T-helper 9 cell (primary cell): Measurements from ENCODE around the gene GFRA4.

Source experiments
- DNase-seq: peaks from one replicate; pipeline ENCODE4 v3.0.0-alpha.2; 2020

Gene GFRA4

DNA sequence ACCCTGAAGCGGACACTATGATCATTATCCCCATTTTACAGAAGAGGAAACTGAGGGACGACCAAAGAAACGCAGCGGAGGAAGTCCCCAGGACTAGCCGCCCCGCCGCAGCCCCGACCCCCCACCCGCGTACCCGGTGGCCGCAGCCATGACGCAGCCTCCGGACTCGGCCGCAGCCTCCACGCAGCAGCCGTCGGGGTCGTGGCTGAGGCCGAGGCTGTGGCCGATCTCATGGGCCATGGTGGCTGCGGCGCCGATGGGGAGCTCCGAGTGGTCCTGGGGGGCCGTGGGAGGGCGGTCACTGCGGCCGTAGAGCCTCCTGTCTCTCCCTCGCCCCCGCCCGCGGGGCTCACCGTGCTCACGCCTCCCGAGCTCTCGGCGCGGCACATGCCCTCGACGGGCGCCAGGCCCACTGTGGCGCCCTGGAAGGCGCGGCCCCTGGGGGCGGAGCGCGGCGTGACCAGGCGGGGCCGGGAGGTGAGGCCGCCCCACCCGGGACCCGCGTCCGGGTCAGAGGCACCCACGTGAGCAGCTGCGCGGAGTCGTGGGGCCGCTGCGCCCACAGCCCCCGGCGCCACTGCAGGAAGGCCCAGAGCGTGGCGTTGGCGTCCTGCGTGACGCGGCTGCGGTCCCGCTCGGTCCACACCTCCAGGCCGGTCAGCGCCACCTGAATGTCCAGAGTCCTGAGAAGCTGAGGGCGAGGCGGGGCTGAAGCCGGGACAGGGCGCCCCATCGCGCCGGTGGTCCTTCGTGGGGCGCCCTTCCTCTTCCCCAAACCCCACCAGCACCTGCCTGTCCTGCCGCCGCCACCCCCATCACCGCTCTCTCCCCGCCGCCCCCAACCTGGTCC, 10.2 kb upstream of the GFRA4 start:
- no peak for DNase-seq

DNA sequence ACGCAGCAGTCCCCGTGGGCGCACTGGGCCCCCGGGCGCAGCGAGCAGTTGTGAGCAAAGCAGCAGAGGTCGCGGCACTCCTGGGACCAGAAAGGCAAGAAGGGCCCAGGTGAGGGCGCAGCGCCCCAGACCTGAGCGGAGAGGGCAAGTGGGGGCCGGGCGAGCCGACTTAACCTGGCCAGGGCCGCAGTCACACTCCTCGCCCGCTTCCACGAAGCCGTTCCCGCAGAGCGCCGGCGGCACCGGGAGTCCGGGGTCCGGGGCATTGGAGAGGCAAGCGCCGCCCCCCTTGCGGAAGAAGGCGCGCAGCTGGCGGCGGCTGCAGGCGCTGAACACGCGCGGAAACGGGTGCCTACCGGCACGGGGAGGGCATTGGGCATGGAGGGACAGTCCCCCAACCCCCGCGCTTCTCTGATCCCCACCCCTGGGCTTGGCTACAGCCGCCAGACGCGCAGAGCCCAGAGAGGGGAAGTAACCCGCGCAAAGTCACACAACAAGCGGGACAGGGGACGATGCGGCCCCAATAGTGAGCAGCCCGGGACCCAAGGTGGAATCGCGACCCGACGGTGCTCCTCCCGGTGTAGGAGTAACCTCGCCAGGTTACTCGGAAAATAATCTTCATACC, 9.5 kb upstream of the GFRA4 start:
- no peak for DNase-seq

DNA sequence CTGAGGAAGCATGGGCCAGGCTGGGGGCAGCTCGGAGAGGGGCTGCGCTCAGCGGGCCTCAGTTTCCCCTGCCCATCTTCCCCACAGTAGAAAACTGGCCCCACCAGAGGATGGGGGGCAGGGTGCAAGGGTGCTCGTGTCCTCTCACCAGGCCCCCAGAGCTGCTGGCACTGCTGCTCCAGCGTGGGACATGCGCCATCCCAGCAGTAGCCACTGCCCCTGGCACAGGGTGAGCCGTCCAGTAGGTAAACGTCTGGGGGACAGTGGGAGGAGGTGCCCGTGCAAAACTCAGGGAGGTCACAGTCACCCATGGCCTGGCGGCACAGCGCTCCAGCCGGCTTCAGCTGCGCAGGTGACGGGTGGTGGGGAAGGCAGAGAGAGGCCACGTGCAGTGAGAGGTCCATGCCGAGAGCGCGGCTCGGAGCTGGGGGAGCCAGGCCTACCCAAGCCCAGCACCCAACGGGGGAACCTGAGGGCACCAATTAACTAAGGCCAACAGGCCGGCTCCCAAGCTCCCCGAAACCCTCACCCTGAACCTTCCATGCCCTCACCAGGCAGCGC, 8.9 kb upstream of the GFRA4 start:
- no peak for DNase-seq

DNA sequence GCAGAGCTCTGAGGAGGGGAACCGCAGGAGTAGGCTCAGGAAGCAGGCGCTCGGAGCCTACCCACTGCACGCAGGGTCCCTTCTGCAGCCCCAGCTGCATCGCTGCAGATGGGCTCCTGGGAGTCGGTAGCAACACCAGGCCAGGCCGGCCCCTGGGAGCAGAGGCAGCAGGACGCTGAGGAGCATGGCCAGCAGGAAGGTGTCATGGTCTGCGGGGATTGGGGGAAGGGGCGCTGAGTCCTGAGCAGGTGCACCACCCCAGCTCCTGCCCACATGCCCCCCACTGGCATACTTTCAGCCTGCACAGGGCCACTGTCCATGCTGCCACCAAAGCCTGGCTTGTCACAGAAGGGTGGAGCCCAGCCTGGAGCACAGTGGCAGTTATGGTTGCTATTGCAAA, 7.7 kb upstream of the GFRA4 start:
- DNase-seq, result no peak

DNA sequence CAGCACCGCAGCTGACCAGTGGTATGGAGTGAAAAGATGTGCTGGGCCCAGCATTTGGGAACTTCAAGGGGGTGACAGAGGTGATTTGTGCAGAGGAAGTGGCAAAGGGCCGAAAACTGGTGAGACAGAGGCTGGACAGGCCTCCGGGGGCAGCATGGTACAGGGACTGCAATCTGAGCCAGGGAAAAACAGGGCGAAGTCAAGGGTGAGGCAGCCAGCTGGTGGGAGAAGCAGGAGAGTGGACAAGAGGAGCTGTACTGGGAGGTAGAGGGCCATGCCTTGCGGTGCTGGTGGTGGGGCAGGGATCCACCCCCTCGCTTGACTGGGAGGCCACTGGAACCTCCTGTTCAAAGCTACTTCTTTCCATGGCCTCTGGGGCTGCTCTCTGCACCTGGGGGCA, 7.3 kb upstream of the GFRA4 start:
- no peak for DNase-seq

DNA sequence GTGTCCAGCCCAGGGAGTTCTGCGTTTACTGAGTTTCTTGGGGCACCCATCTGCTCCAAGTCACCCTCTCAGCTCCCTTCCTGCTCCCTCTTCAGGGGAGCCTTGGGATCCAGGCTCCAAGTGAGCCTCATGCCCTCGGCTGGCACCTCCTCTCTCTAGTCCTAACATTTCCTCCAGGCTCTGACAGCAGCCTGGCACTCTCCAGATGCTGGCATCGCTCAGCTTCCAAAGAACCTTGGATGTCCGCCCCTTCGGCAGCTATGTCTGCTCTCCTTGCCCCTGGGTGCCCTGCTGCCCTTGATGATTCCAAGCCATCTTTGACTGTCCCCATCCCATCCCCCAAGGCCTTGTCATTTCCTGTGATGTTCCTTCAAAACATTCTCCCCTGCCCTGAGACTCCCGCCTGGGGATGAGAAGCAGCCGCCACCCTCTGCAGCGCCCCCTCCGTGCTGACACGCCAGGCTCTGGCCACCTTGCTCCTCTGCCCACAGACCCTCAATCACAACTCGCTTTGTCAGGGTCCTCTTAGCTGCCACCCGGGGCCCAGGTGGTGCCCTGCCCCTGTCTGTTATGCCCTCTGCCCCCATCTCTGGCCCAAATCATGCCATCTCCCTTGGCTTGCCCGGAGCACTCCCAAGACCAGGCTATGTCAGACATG, 6.6 kb upstream of the GFRA4 start:
- DNase-seq, result no peak

DNA sequence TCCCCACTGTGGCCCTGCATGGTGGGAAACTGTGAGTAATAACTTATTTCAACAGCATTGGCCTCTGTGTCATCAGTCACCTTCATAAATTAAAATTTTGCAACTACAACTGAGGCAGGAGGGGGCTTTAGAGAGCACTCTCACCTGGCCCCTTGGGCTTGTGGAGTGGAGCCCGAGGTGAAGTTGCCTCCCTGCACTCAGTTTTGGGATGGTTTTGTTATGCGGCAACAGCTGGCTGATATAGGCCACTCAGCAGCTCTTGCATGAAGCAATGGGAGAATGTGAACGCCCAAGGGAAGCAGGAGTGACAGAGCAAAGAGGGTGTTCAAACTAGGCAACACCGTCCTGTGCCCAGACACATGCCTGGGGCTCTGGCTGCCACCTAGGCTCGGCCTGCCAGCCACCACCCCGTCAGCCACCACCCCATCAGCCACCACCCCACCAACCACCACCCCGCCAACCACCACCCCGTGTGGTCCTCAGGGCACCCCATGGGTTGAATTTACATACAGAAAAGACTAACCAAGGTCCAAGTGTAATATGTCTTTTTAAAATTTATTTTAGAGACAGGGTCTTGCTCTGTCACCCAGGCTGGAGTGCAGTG, 4.3 kb upstream of the GFRA4 start:
- DNase-seq, result no peak

DNA sequence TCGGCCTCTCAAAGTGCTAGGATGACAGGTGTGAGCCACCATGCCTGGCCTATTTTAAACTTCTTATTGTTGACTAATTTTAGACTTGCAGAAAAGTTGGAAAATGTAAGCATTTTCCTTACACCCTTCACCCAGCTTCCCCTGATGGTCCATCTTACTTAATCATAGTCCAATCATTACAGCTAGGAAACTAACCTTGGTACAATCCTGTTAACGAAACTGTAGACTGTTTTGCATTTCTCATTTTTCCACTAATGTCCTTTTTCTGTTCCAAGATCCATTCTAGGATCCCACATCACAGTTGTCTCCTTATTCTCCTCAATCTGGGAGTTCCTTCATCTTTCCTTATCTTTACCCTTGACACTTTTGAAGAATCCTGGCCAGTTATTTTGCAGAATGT, 659 bp upstream of the GFRA4 start:
- no peak for DNase-seq

DNA sequence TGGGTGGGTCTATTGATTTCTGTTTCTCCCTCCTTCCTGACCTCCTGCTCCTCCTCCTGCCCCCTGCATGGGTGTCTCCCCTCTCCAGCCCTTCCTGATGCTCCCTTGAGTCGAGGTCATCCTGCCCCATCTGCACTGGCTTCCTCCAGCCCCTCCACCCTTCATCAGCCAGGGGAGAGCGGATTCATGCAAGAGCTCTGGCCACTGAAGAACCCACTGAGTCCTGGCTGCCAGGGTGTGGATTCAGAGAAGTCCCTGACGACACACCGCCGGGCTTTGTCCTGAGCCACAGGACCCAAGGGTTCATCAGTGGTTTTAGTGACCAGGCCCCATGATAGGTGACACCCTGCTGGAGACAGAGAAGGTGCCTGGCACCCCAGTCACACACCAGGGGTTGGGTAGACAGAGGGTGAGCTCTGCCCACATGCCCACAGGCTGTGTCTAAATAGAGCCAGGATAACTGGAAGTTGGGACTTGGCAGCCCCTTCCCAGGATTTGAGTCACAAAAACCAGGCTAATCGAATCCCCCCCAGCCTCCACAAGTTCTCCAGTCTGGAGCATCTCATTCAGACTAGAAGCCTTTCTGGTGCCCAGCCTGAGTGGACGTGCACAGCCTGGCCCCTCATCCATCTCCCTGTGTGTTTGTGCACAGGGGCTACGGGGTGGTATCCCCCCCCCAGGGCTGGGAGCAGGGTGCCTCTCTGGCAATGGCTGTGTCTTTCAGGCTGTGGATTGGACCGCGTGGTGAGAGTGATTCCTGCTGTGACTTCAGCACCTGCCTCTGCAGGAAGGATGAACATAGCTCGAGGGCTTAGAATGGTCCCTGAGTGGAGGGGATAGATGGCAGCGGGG, 1.2 kb downstream of the GFRA4 start:
- DNase-seq, result no peak

DNA sequence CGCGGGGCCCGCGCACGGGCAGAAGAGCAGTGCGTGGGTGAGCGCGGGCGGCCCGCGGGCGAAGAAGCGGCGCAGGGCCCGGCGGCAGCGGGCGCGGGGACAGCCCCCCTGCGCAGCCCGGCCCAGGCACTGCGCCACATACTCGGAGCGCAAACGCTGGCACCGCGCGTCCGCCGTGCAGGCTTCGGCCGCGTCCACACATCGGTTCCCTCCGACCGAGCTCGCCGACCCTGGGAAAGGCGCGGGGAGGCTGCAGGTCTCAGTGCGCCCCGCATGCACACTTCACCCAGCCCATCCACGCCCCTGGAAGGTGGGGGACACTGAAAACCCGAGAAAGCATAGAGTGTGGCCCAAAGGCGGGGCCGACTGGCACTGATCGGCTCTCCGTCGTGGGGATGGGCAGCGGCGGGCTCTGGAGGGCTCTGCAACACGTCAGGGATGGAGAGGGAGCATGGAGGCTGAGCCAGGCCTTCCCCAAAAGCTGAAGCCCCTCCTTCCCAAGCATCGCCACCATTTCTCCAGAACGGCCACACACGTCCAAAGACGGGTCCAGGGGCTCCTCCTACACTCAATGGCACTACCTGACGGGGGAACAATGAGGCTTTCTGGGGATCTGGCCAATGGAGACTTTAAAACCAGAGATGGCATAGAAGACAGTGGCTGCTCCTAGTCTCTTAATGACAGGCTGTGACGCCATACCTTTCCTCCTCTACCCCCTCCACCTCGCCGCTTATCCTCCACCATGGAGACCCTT, 2.0 kb downstream of the GFRA4 start:
- no peak for DNase-seq

DNA sequence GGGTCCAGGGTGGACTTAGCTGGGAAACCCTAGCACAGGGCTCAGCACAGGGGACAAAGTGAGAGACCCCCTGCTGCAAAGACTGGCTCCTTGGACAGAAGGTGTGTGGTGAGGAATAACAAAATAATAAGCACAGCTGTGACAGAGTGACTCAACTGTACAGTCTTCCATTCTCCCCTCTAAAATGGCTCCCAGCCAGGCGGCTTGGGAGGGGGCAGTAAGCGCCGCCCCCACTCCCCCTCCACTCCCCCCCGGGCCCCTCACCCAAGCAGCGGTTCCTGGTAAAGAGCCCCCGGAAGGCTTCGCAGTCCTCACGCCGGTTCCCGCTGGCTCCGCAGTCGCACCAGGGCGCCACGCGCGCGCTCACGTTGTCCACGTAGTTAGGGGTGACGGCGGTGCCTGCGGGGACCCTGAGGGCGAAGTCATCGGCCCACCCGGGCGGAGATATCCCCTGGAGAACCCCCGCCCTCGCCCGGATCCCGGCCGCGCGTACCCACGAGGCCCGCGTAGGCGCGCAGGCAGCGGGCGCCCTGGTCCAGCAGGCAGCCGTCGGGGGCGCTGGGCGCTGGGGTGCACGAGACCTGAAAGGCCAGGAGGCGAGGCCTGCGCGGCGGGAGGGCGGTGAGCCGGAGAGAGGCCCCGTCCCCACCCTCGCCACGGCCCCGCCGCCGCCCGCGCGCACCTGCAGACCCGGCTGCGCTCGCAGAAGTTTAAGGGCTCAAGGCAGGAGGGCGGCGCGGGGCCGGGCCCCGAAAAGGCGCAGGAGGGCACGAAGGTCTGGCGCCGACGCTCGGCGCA, 2.7 kb downstream of the GFRA4 start:
- DNase-seq, result no peak

DNA sequence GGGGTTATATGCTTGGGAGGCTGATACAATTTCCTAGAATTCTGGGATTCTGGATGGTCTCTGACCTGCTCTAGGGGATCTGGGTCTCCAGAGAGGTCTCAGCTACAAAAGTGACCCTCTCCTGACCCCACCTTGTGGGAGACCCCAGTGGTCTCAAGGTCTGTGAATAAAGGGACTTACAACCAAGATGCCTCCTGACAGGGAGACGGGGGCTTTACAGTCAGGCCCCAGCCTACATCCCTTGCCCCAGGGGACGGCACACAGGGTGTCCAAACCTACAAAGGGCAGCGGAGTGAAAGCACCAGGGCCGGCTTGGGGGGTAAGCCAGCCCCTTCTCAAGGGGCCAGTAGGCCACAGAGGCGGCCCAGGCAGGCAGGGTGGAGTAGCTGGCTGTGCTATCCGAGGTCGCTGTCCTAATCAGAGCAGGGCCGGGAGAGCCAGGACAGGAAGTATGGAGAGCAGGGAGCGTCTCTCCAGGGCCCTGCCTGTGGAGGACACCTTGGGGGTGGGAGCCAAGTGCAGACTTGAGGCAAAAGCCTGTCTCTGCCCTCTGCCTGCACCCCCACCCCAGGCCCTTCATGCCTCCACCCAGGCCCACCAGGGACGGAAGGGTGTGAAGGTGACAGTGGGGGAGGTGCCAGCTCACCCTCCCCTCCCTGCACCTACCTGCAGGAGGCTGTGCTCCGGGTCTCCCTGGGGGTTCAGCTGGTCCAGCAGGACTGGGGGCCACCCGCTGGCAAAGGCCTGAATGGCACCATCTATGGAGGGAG, 3.5 kb downstream of the GFRA4 start:
- DNase-seq, result no peak

DNA sequence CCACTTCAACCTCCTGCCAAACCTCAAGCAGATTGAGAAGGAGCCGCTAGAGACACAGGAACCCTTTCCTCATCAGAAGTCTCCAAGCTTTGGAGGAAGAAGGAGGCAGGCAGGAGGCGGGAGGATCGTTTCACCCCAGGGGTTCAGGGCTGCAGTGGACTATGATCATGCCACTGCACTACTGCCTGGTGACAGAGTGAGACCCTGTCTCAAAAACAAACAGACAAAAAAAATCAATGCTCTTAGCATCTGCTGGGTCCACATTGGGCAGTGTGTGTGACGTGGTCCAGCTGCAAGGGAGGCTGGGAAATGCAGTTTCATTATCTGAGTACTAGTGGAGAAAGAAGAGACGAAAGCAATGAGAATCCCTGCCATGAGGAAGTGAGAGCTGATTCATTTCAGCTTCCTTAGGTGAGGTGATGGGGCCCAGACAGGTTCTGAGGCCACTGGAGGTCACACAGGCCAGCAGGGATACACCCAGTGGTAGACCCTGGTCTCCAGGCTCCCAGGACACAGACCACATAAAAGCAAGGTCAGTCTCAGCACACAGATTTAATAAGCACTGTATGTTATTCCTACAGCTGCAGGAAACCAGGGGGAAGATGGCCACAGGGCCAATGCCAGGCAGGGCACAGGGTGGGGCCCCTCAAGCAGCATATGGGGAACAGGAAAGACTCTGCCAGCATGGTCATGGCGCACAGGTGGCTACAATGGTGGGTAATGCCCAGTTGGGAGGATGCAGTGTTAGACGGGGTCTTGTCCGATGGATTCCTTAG, 4.3 kb downstream of the GFRA4 start:
- DNase-seq, result no peak

DNA sequence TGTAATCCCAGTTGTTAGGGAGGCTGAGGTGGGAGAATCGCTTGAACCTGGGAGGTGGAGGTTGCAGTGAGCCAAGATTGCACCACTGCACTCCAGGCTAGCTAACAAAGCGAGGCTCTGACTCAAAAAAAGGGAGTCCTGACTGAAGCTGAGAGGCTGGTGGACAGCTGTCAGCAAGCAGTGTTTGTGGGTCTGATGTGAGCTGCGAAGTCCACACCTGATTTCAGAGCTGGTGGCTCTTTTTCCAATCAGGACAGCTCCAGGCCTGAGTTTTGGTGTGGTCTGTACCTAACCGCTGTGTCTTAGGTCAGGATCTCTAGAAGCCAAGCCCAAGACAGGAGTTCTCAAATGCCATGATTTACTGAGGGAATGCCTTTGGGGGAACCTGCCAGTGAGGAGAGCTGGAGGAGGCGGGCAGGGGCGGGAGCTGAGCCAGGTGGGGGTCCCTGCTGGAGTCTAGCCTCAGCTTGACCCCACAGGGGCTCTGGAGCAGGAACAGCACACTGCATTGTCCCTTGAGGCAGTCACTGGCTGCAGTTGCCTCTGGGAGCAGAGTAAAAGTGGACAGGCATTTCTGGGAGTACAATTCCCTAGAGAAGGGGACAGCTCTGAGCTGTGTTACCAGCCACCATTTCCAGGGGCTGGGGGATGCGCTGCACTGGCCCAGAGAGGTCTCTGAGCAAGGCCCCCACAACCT, 5.0 kb downstream of the GFRA4 start:
- DNase-seq, result no peak

DNA sequence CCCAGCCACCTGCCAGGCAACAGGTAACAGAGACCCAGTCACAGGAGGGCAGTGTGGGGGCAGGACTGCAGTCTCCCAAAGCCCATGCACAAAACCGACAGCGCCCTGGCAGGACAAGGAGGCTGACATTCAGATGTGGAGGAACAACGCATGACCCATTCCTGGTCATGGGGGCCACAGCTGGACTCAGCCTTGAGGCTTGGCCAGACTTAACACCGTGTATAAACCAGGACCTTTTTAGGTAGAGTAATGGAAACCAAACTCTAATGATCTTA, 8.1 kb downstream of the GFRA4 start:
- no peak for DNase-seq

DNA sequence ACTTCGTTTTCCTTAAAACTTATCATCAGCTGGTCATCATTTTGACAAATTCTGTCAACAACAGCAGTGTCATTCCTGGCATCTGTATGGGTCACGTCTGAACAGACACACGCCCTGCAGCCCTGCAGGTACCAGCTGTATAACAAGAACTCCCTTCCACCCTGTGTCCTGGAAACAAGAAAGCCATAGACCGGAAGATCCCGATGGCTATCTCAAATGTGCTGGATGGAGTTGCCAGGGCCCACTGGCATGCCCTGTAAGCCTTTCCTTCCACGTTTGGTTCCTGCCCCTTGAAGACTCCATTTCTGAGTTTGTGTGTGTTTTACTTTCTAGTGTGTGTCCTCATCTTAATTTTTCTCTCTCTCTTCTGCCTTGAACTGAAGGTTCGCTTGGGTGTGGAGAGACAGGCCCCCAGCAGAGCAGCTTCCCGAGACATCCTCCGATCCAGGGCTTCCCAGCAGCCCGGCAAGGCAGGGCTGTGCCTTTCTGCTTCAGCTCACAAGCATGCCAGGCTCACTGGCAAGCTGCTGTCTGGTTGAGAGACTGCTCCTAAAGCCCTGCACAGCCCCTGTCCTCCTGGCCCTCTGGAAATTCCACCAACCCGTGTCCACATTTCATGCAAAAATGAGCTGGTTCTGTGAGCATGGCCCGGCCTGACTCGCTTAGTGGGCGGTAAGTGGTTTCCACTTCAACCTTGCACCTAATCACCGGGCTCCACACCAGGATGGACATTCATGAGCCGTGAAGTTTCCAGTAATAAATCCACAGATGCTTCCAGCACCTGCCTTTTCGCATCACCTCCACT, 8.7 kb downstream of the GFRA4 start:
- no peak for DNase-seq

DNA sequence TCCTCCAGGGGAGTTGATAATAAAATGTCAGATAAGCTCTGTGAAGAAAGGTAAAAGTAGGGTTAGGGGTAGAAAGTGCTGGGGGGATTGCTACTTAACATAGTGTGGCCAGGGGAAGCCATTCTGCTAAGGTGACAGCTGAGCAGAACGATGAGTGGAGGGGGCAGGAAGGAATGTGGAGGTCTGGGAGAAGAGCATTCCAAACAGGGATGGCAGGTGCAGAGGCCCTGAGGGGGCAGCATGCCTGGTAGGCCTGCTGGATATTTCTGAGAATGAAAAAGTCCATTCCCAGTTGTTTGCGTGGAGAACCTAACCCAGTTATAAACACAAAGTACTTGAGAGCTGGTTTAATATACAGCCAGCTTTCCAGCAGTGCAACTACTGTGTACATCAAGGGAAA, 9.3 kb downstream of the GFRA4 start:
- DNase-seq, result no peak
